ENCODE data around the gene NRXN3.
A peak's percentile ranks its signal among the peaks of the same experiment; 100 is the strongest.

NRXN3 gene

GRCh38 chr14:79543348-79543747 lies 1373.2 kb downstream of the NRXN3 start:
- Histone ChIP-seq H3K27me3 (ENCODE audit: insufficient read depth, low read length) (no peaks in the 10 kb centered on the region), H3K9me2 (ENCODE audit: low read depth, low read length) (no peaks in the 10 kb centered on the region), H3K27ac (ENCODE audit: low read depth, low read length, poor library complexity, severe bottlenecking) (no peak overlapping the region), H3K79me2 (ENCODE audit: insufficient read depth, low read length) (no peaks in the 10 kb centered on the region), H3F3A (ENCODE audit: insufficient read depth, low read length) (no peaks in the 10 kb centered on the region), H3K36me3 (ENCODE audit: insufficient read depth, low read length) (no peaks in the 10 kb centered on the region), H3K4me3 (ENCODE audit: low read depth, low read length, poor library complexity, severe bottlenecking) (no peak overlapping the region), H3K4me2 (ENCODE audit: low read length) (no peak overlapping the region), H2AFZ (ENCODE audit: low read length) (no peak overlapping the region), H3K4me1 (ENCODE audit: insufficient read depth, low read length, severe bottlenecking) (no peaks in the 10 kb centered on the region), H4K20me1 (ENCODE audit: insufficient read depth, low read length) (no peaks in the 10 kb centered on the region), H3K9ac (ENCODE audit: low read length) (no peak overlapping the region), H3K9me3 (ENCODE audit: low read length) (no peaks in the 10 kb centered on the region)
- no peak for TF ChIP-seq EZH2 (IDR thresholded peaks at IDR 0.05; ENCODE audit: borderline replicate concordance, low read length)
- TF ChIP-seq, protein P1, sequence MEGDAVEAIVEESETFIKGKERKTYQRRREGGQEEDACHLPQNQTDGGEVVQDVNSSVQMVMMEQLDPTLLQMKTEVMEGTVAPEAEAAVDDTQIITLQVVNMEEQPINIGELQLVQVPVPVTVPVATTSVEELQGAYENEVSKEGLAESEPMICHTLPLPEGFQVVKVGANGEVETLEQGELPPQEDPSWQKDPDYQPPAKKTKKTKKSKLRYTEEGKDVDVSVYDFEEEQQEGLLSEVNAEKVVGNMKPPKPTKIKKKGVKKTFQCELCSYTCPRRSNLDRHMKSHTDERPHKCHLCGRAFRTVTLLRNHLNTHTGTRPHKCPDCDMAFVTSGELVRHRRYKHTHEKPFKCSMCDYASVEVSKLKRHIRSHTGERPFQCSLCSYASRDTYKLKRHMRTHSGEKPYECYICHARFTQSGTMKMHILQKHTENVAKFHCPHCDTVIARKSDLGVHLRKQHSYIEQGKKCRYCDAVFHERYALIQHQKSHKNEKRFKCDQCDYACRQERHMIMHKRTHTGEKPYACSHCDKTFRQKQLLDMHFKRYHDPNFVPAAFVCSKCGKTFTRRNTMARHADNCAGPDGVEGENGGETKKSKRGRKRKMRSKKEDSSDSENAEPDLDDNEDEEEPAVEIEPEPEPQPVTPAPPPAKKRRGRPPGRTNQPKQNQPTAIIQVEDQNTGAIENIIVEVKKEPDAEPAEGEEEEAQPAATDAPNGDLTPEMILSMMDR (IDR thresholded peaks at IDR 0.05; ENCODE audit: low read length) = no peak

GRCh38 chr14:79543967-79544697 lies 1374.0 kb downstream of the NRXN3 start:
- H3K9me3 ChIP-seq (ENCODE audit: low read length) = no peaks in the 10 kb centered on the region
- no peak overlapping the region for H3K9ac ChIP-seq (ENCODE audit: low read length)
- H3F3A ChIP-seq (ENCODE audit: insufficient read depth, low read length) = no peaks in the 10 kb centered on the region
- H3K27ac ChIP-seq (ENCODE audit: low read depth, low read length, poor library complexity, severe bottlenecking) = no peak overlapping the region
- H3K4me2 ChIP-seq (ENCODE audit: low read length) = no peak overlapping the region
- H3K27me3 ChIP-seq (ENCODE audit: insufficient read depth, low read length) = no peaks in the 10 kb centered on the region
- TF ChIP-seq EZH2 (IDR thresholded peaks at IDR 0.05; ENCODE audit: borderline replicate concordance, low read length) = no peak
- TF ChIP-seq, protein P1 (IDR thresholded peaks at IDR 0.05; ENCODE audit: low read length) = peak; percentile 49
- no peaks in the 10 kb centered on the region for H3K36me3 ChIP-seq (ENCODE audit: insufficient read depth, low read length)
- H4K20me1 ChIP-seq (ENCODE audit: insufficient read depth, low read length) = no peaks in the 10 kb centered on the region
- H3K4me1 ChIP-seq (ENCODE audit: insufficient read depth, low read length, severe bottlenecking) = no peaks in the 10 kb centered on the region
- no peaks in the 10 kb centered on the region for H3K9me2 ChIP-seq (ENCODE audit: low read depth, low read length)
- no peak overlapping the region for H2AFZ ChIP-seq (ENCODE audit: low read length)
- H3K4me3 ChIP-seq (ENCODE audit: low read depth, low read length, poor library complexity, severe bottlenecking) = no peak overlapping the region
- H3K79me2 ChIP-seq (ENCODE audit: insufficient read depth, low read length) = no peaks in the 10 kb centered on the region

- no peaks in the 10 kb centered on the region for H3K9me3 ChIP-seq (ENCODE audit: low read length)
- no peaks in the 10 kb centered on the region for H3K79me2 ChIP-seq (ENCODE audit: insufficient read depth, low read length)
These were observed 1374.5 kb downstream of the NRXN3 start for GRCh38 chr14:79544698-79545070.

More at GRCh38 chr14:79544698-79545070, 1374.5 kb downstream of the NRXN3 start:
- no peaks in the 10 kb centered on the region for H3F3A ChIP-seq (ENCODE audit: insufficient read depth, low read length)
- no peaks in the 10 kb centered on the region for H3K9me2 ChIP-seq (ENCODE audit: low read depth, low read length)
- H3K4me3 ChIP-seq (ENCODE audit: low read depth, low read length, poor library complexity, severe bottlenecking) = no peak overlapping the region
- H3K27ac ChIP-seq (ENCODE audit: low read depth, low read length, poor library complexity, severe bottlenecking) = no peak overlapping the region
- no peak for TF ChIP-seq EZH2 (IDR thresholded peaks at IDR 0.05; ENCODE audit: borderline replicate concordance, low read length)
- TF ChIP-seq, protein P1 (IDR thresholded peaks at IDR 0.05; ENCODE audit: low read length) = no peak
- no peaks in the 10 kb centered on the region for H3K27me3 ChIP-seq (ENCODE audit: insufficient read depth, low read length)
- no peaks in the 10 kb centered on the region for H4K20me1 ChIP-seq (ENCODE audit: insufficient read depth, low read length)
- H3K36me3 ChIP-seq (ENCODE audit: insufficient read depth, low read length) = no peaks in the 10 kb centered on the region
- H3K4me2 ChIP-seq (ENCODE audit: low read length) = no peak overlapping the region
- H3K9ac ChIP-seq (ENCODE audit: low read length) = no peak overlapping the region
- no peak overlapping the region for H2AFZ ChIP-seq (ENCODE audit: low read length)
- no peaks in the 10 kb centered on the region for H3K4me1 ChIP-seq (ENCODE audit: insufficient read depth, low read length, severe bottlenecking)

Measured in OCI-LY1 (cell line).